ENCODE data around the gene INTS3. TPM values are rescaled to one million over a fixed set of nuclear protein-coding genes. Genes with fewer than 3 reads are reported as not detected.

INTS3 gene
- total and polyA plus RNA-seq, 2 of the 8 experiments (the other 6 are each of a cell fraction or from before 2014, with no cell fraction given): 66.8 to 93.2 TPM

GRCh38 chr1:153752571-153753195 lies 24.8 kb downstream of the INTS3 start (continued):
- no peak for TF ChIP-seq SUZ12 (IDR thresholded peaks at IDR 0.05; ENCODE audit: low read length)

Data from H1 (cell line).